Thoracic aorta (tissue), 2 donors: ENCODE measurements around the gene VIL1. TPM values are rescaled to one million over a fixed set of nuclear protein-coding genes. Genes with fewer than 3 reads are reported as not detected.

Source experiments
- ATAC-seq: fragments of 150-250 bp; one replicate; pipeline ENCODE4 v1.8.0; 2017; ENCODE audit warnings: low read depth; ENCODE audit not compliant: insufficient number of reproducible peaks, low FRiP score
- DNase-seq: peaks from one replicate; pipeline ENCODE4 v3.0.0-alpha.2; 2020; ENCODE audit warnings: low spot score
- H3K27ac ChIP-seq, 2 donors: fragments of 200-600 bp; sonication (generic); 1 replicate in 1 of 2; 2 replicates in 1 of 2; pipeline ENCODE4 v1.5.1; 2016; ENCODE audit warnings: mild to moderate bottlenecking in 2 of 2, moderate library complexity in 2 of 2
- H3K27me3 ChIP-seq: fragments of 200-600 bp; sonication (generic); replicated peaks from 2 replicates; pipeline ENCODE4 v1.6.0; 2016; ENCODE audit warnings: mild to moderate bottlenecking; ENCODE audit not compliant: insufficient read depth
- H3K36me3 ChIP-seq: fragments of 200-600 bp; sonication (generic); one replicate; pipeline ENCODE4 v1.5.1; 2016
- H3K4me1 ChIP-seq, 2 donors: fragments of 200-600 bp; sonication (generic); 1 replicate in 1 of 2; 2 replicates in 1 of 2; pipeline versions ENCODE4 v1.5.1 to v1.6.0; 2016; ENCODE audit warnings: low read depth in 2 of 2, mild to moderate bottlenecking in 1 of 2; ENCODE audit not compliant: control insufficient read depth in 1 of 2
- H3K4me3 ChIP-seq: fragments of 200-600 bp; sonication (generic); 2 replicates; pipeline ENCODE4 v1.5.1; 2016; ENCODE audit warnings: mild to moderate bottlenecking
- H3K9me3 ChIP-seq: fragments of 200-600 bp; sonication (generic); 2 replicates; pipeline ENCODE4 v1.5.1; 2016
- CTCF ChIP-seq: fragments of 200-600 bp; sonication (generic); IDR thresholded peaks from one replicate; pipeline ENCODE4 v1.5.1; 2019; ENCODE audit warnings: antibody characterized with exemption
- total RNA-seq, 2 donors: library from RNA; depleted of rRNA; stranded (reverse); fragments of >200 nt; gene quantifications; one replicate each; pipeline versions ENCODE4 v1.1.0 to v1.2.3, GENCODE V29; 2016

Gene VIL1
- total RNA-seq, 2 donors from 2014 or later: 3.6 TPM; not detected in 1

- ATAC-seq (no peak), DNase-seq (no peak)
- H3K36me3 ChIP-seq: peaks cover 5% of the 10 kb centered on the region
- no peaks in the 10 kb centered on the region for H3K27me3 ChIP-seq
- no peak for TF ChIP-seq CTCF
- H3K27ac ChIP-seq: peak overlapping the region; percentile 99 to 100
- peak overlapping the region; percentile 79 for H3K4me3 ChIP-seq
- H3K9me3 ChIP-seq: no peaks in the 10 kb centered on the region
- H3K4me1 ChIP-seq: peaks cover 14 to 24% of the 10 kb centered on the region in 2 donors
These were observed 22.0 kb upstream of the VIL1 start for GRCh38 chr2:218396688-218397462.

GRCh38 chr2:218397463-218397819 lies 21.5 kb upstream of the VIL1 start:
- TF ChIP-seq CTCF: no peak
- Histone ChIP-seq H3K36me3 (peaks cover 9% of the 10 kb centered on the region), H3K9me3 (no peaks in the 10 kb centered on the region), H3K4me3 (peak overlapping the region; percentile 79), H3K27me3 (no peaks in the 10 kb centered on the region), H3K4me1 (peaks cover 15 to 30% of the 10 kb centered on the region in 2 donors), H3K27ac (peak overlapping the region; percentile 99 to 100)
- no peak for DNase-seq
- no peak for ATAC-seq

GRCh38 chr2:218397820-218398436 lies 21.0 kb upstream of the VIL1 start:
- no peak for TF ChIP-seq CTCF
- no peak for ATAC-seq
- H3K36me3 ChIP-seq: peaks cover 14% of the 10 kb centered on the region
- peak overlapping the region; percentile 99 to 100 for H3K27ac ChIP-seq
- H3K9me3 ChIP-seq: no peaks in the 10 kb centered on the region
- H3K27me3 ChIP-seq: no peaks in the 10 kb centered on the region
- H3K4me3 ChIP-seq: peak overlapping the region; percentile 79
- H3K4me1 ChIP-seq: peaks cover 15 to 35% of the 10 kb centered on the region in 2 donors
- no peak for DNase-seq

GRCh38 chr2:218398437-218399390 lies 20.2 kb upstream of the VIL1 start:
- no peak for DNase-seq
- peak; percentile 28 for ATAC-seq
- no peaks in the 10 kb centered on the region for H3K27me3 ChIP-seq
- peaks cover 15 to 40% of the 10 kb centered on the region in 2 donors for H3K4me1 ChIP-seq
- H3K9me3 ChIP-seq: no peaks in the 10 kb centered on the region
- H3K4me3 ChIP-seq: peak overlapping the region; percentile 79
- peak; percentile 11 for TF ChIP-seq CTCF
- H3K36me3 ChIP-seq: peaks cover 21% of the 10 kb centered on the region
- peak overlapping the region; percentile 99 to 100 for H3K27ac ChIP-seq
